ENCODE measurements around the gene HTR6. TPM values are rescaled to one million over a fixed set of nuclear protein-coding genes. Genes with fewer than 3 reads are reported as not detected.
A peak's percentile ranks its signal among the peaks of the same experiment; 100 is the strongest.

HTR6 gene
- total RNA-seq, 4 donors from 2014 or later: 0.23 to 2.4 TPM; not detected in 2

DNA sequence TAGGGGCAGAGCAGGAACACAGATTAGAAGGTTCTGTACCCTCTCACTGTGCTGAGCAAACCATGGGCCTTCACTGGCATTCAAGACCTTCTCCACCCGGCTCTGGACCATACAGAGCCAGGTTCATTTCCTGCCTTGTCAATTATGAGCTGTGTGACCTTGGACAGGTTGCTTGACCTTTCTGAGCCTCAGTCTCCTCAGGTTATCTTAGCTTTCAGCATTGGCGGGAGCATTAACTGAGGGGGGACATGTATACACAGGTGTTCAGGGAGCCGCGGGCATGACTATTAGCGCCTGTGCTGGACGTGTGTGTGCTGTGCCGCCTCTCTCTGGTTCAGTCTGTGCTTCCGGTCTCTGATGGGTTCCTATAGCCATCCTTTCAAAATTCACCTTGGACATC is 32.1 kb downstream of the HTR6 start:
- no peak for TF ChIP-seq POLR2A (IDR thresholded peaks at IDR 0.05)
- no peak for TF ChIP-seq EP300 (IDR thresholded peaks at IDR 0.05)
- no peak for TF ChIP-seq POLR2AphosphoS5 (IDR thresholded peaks at IDR 0.05)
- TF ChIP-seq, protein P1, sequence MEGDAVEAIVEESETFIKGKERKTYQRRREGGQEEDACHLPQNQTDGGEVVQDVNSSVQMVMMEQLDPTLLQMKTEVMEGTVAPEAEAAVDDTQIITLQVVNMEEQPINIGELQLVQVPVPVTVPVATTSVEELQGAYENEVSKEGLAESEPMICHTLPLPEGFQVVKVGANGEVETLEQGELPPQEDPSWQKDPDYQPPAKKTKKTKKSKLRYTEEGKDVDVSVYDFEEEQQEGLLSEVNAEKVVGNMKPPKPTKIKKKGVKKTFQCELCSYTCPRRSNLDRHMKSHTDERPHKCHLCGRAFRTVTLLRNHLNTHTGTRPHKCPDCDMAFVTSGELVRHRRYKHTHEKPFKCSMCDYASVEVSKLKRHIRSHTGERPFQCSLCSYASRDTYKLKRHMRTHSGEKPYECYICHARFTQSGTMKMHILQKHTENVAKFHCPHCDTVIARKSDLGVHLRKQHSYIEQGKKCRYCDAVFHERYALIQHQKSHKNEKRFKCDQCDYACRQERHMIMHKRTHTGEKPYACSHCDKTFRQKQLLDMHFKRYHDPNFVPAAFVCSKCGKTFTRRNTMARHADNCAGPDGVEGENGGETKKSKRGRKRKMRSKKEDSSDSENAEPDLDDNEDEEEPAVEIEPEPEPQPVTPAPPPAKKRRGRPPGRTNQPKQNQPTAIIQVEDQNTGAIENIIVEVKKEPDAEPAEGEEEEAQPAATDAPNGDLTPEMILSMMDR (IDR thresholded peaks at IDR 0.05): no peak
- DNase-seq (ENCODE audit: low spot score in 2 of 2): no peak
- H3K9me3 ChIP-seq: no peaks in the 10 kb centered on the region
- no peaks in the 10 kb centered on the region for H3K27me3 ChIP-seq
- 87% methylated on average over 3 of the region's 8 CpGs for WGBS
- peaks cover 33% of the 10 kb centered on the region for H3K36me3 ChIP-seq
- no peak overlapping the region for H3K27ac ChIP-seq
- no peaks in the 10 kb centered on the region for H3K4me1 ChIP-seq
- no peak overlapping the region for H3K4me3 ChIP-seq

DNA sequence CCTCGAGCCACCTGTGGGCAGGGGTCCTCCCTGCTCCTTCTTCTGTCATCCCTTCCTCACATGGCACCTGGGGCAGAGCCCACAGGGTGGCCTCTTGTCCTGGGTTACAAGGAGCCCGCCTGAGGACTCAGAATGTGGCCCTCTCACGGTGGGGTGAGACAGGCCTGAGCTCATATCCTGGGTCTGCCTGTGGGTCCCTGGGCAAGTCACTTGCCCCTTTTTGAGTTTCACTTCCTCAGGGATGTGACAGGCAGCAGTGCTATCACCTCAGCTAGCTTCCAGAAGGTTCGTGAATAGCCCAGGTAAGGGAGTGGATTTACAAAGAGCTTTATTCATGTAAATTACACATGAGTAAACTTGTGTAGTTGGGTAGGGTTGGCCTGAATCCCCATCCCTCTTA is 33.5 kb downstream of the HTR6 start:
- H3K4me3 ChIP-seq: no peak overlapping the region
- DNase-seq (ENCODE audit: low spot score in 2 of 2): no peak
- WGBS: 88% methylated on average over 4 of the region's 4 CpGs
- H3K27ac ChIP-seq: no peak overlapping the region
- no peaks in the 10 kb centered on the region for H3K4me1 ChIP-seq
- no peaks in the 10 kb centered on the region for H3K9me3 ChIP-seq
- no peak for TF ChIP-seq POLR2A (IDR thresholded peaks at IDR 0.05)
- no peak for TF ChIP-seq EP300 (IDR thresholded peaks at IDR 0.05)
- no peak for TF ChIP-seq POLR2AphosphoS5 (IDR thresholded peaks at IDR 0.05)
- TF ChIP-seq, protein P1 (IDR thresholded peaks at IDR 0.05): no peak
- no peaks in the 10 kb centered on the region for H3K27me3 ChIP-seq
- peaks cover 24% of the 10 kb centered on the region for H3K36me3 ChIP-seq

DNA sequence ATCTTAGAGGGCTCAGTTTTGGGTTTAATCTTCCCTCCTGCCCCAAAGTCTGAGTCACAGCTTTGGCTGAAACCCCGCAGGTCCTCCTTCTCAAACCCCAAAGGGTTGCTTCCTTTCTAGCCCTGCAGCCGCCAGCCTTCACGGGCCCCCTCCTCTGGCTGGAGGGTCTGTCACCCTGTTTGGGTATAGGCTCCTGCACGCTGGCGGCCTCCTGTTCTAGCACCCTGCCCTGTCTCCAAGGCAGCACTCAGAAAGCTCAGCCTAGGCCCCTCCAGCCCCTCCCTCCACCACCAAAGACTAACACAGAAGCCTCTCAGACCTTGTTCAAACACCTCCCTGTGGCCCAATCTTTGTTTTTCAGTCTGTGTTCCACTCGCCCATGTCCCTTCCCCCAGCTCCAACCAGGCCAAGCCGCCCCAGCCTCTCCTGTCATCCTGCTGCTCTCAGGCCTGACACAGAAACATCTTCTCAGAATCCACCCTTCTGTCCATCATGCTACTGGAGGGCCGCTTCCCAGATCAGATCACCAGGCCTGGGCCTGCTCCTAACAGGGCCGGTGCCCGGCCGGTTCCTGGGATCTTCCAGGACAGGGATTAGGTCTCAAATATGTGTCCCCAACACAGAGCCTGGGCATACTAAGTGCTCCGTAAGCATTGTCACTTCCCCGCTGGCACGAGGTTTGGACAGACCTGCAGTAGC is 35.6 kb downstream of the HTR6 start:
- Histone ChIP-seq H3K9me3 (no peaks in the 10 kb centered on the region), H3K36me3 (peaks cover 12% of the 10 kb centered on the region), H3K27ac (no peak overlapping the region), H3K27me3 (no peaks in the 10 kb centered on the region), H3K4me1 (peaks cover 8% of the 10 kb centered on the region), H3K4me3 (no peak overlapping the region)
- DNase-seq (ENCODE audit: low spot score in 2 of 2): no peak
- 93% methylated on average over 11 of the region's 14 CpGs for WGBS
- TF ChIP-seq, protein P1 (IDR thresholded peaks at IDR 0.05): no peak
- TF ChIP-seq EP300 (IDR thresholded peaks at IDR 0.05): no peak

DNA sequence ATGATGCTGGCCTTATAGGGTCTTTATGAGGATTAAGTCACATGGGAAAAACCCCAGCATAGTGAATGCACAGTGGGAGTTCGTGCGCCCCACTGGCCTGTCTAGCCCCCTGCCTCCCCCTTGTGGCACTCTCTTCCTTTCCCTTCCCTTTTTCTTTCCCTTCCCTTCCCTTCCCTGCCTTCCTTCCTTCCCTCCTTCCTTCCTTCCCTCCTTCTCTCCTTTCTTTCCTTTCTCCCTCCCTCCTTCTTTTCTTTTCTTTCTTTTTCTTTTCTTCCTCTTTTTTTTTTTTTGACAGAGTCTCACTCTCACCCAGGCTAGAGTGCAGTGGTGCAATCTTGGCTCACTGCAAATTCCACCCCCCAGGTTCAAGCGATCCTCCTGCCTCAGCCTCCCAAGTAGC is 38.6 kb downstream of the HTR6 start:
- TF ChIP-seq EP300 (IDR thresholded peaks at IDR 0.05): no peak
- TF ChIP-seq POLR2A (IDR thresholded peaks at IDR 0.05): no peak
- no peak for TF ChIP-seq POLR2AphosphoS5 (IDR thresholded peaks at IDR 0.05)
- TF ChIP-seq, protein P1 (IDR thresholded peaks at IDR 0.05): no peak
- 95% methylated on average over 3 of the region's 3 CpGs for WGBS
- no peak overlapping the region for H3K4me3 ChIP-seq
- no peaks in the 10 kb centered on the region for H3K27me3 ChIP-seq
- H3K27ac ChIP-seq: no peak overlapping the region
- H3K9me3 ChIP-seq: no peaks in the 10 kb centered on the region
- H3K4me1 ChIP-seq: peaks cover 8% of the 10 kb centered on the region
- DNase-seq (ENCODE audit: low spot score in 2 of 2): no peak
- H3K36me3 ChIP-seq: peaks cover 14% of the 10 kb centered on the region

DNA sequence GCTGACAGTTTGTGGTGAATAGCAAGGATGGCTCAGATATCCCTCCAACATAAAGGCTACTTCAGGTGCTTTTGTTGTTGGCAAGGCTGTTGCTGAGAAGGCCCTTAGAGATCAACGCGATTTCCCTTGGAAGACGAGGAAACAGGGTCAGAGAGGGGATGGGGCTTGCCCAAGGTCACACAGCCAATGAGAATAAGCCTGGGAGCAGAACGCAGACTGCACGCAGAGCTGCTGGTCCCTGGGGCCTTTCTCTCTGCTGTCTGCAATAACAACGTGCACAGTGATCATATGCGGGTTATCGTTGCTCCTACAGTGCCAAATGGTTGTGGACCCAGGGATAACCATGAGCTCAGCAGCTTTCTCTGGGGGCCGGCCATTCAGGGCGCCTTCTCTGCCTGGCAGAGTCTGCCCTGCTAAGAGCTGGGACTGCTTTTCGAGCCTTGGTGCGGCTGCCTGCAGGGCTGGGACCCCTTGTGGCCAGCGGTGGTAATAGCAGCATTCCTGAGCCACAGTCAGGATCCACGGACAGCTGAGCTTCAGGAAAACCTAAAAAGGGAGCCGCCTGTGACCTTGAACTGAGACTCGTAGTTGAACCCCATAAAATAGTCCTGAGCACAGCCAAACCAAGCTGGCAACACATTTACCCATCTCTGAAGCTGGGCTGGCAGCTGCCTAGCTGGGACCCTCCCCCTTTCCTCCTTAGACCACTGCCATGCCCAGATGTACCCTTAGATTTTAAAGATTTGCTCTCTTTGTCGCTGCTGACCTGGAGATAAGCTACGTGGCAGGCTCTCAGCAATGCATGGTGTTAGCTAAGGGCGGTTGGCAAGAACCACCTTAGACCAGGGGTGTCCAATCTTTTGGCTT is 39.8 kb downstream of the HTR6 start:
- no peaks in the 10 kb centered on the region for H3K9me3 ChIP-seq
- H3K4me1 ChIP-seq: peaks cover 8% of the 10 kb centered on the region
- TF ChIP-seq POLR2AphosphoS5 (IDR thresholded peaks at IDR 0.05): no peak
- TF ChIP-seq, protein P1 (IDR thresholded peaks at IDR 0.05): peak; percentile 68 to 95
- 15% methylated on average over 15 of the region's 19 CpGs for WGBS
- H3K27me3 ChIP-seq: no peaks in the 10 kb centered on the region
- peak overlapping the region; percentile 47 for H3K27ac ChIP-seq
- no peak overlapping the region for H3K4me3 ChIP-seq
- peak in 1 of 2 donors; percentile 73 for DNase-seq (ENCODE audit: low spot score in 2 of 2)
- peaks cover 14% of the 10 kb centered on the region for H3K36me3 ChIP-seq

Data from suprapubic skin (tissue), 4 donors.